ENCODE measurements around the gene TNNC1. TPM values are rescaled to one million over a fixed set of nuclear protein-coding genes. Genes with fewer than 3 reads are reported as not detected.

The TNNC1 gene
- total RNA-seq, 3 donors from 2014 or later (not counting 1 experiment from before 2014, with no cell fraction given), result 1.1 to 1.2 TPM; not detected in 1

DNA sequence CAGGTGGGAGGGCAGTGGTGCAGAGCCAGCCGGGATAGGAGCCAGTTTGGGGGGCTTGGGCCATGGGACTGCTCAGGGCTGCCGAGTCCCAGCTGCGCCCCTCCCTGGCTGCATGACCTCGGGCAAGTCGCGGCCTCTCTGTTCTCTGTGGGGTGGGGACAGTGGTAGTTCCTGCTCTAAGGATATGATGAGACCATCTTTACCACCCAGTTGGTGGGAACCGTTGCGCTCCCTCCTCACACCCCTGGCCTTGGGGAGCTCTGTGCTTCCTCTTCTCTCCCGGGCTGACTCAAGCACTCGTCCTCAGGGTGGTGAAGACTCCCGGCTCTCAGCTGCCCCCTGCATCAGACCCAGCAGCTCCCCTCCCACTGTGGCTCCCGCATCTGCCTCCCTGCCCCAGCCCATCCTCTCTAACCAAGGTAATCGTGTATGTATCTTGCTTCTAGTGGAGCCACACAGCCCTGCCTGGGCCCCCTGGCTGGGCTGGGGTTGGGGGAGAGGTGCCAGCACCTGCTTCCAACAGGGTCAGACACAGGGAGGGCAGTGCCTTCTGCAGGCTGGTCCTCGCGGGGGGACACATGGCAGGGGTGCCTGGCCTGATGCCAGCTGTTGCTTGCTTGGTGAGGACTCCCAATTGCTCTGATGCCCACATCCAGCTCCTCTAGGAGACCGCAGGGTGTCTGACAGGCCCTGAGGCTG lies 26.2 kb upstream of the TNNC1 start:
- no peak overlapping the region for H3K4me3 Mint-ChIP-seq
- TF ChIP-seq CTCF (IDR thresholded peaks at IDR 0.05), result no peak
- no peaks in the 10 kb centered on the region for H3K27me3 Mint-ChIP-seq (ENCODE audit: low read depth in 2 of 2)
- Histone ChIP-seq H3K27me3 (ENCODE audit: control insufficient read depth, insufficient read depth, low read length) (no peaks in the 10 kb centered on the region), H3K36me3 (ENCODE audit: control insufficient read depth, insufficient read depth, low read length) (peaks cover 76% of the 10 kb centered on the region), H3K4me3 (ENCODE audit: low read length) (no peak overlapping the region), H3K4me1 (ENCODE audit: control insufficient read depth, insufficient read depth, low read length) (no peaks in the 10 kb centered on the region), H3K27ac (ENCODE audit: low read length) (no peak overlapping the region), H3K9me3 (ENCODE audit: control insufficient read depth, insufficient read depth, low read length) (no peaks in the 10 kb centered on the region)
- H3K9me3 Mint-ChIP-seq, result no peaks in the 10 kb centered on the region
- H3K36me3 Mint-ChIP-seq, result no peaks in the 10 kb centered on the region
- DNase-seq (no peak), ATAC-seq (no peak)
- H3K27ac Mint-ChIP-seq, result peak overlapping the region in 1 of 2 donors; percentile 69
- intact Hi-C loops (cut with micrococcal nuclease), result no loop called here
- peaks cover 0 to 4% of the 10 kb centered on the region in 2 donors for H3K4me1 Mint-ChIP-seq
- 95% methylated on average over 16 of the region's 16 CpGs for WGBS (ENCODE audit: insufficient coverage)

DNA sequence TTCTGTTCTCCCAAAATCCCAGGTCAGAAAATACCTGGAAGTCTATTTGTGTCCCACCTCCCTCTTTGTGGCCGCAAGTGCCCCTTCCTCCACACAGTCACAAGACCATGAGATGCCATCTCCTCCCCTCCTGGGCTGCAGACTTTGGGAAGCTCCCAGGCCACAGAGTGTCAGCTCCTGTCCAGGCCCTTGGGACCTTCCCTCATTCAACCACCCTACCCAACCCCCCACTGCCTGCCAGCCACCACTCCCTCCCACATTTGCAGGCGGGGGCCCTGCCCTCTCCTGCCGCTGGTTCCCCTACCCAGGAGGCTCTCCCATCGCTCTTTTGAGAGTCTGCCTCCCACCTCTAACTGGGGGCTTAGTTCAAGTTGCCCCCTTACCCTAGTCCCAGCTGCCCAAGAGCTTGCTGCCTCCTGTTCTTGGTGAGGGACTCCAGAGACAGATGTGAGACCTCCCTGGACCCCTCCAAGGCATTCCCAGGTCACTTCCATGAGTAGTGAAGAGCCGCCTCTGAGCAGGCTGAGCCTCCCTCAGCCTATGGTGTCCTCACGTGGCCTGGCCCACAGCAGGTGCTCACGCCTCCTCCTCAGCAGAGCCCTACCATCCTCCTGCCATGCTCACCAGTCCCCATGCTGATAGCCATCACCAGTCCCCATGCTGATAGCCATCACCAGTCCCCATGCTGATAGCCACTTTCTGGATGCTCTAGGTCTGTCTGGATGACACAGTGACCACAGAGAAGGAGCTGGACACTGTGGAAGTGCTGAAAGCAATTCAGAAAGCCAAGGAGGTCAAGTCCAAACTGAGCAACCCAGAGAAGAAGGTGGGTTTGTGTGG lies 25.4 kb upstream of the TNNC1 start:
- 96% methylated on average over 7 of the region's 7 CpGs for WGBS (ENCODE audit: insufficient coverage)

GRCh38 chr3:52477796-52478095 lies 23.9 kb upstream of the TNNC1 start:
- Histone ChIP-seq H3K27ac (ENCODE audit: low read length) (no peak overlapping the region), H3K27me3 (ENCODE audit: control insufficient read depth, insufficient read depth, low read length) (no peaks in the 10 kb centered on the region), H3K36me3 (ENCODE audit: control insufficient read depth, insufficient read depth, low read length) (peaks cover 86% of the 10 kb centered on the region), H3K4me1 (ENCODE audit: control insufficient read depth, insufficient read depth, low read length) (peaks cover 5% of the 10 kb centered on the region), H3K4me3 (ENCODE audit: low read length) (no peak overlapping the region), H3K9me3 (ENCODE audit: control insufficient read depth, insufficient read depth, low read length) (no peaks in the 10 kb centered on the region)
- H3K36me3 Mint-ChIP-seq, result no peaks in the 10 kb centered on the region
- peaks cover 0 to 4% of the 10 kb centered on the region in 2 donors for H3K4me1 Mint-ChIP-seq
- H3K27ac Mint-ChIP-seq, result no peak overlapping the region
- DNase-seq (no peak), ATAC-seq (no peak)
- no peak overlapping the region for H3K4me3 Mint-ChIP-seq
- no peaks in the 10 kb centered on the region for H3K9me3 Mint-ChIP-seq
- intact Hi-C loops (cut with micrococcal nuclease), result no loop called here
- no peak for TF ChIP-seq CTCF (IDR thresholded peaks at IDR 0.05)
- 98% methylated on average over 6 of the region's 6 CpGs for WGBS (ENCODE audit: insufficient coverage)
- no peaks in the 10 kb centered on the region for H3K27me3 Mint-ChIP-seq (ENCODE audit: low read depth in 2 of 2)

More for the DNA sequence above, 25.4 kb upstream of the TNNC1 start:
- Histone ChIP-seq H3K4me1 (ENCODE audit: control insufficient read depth, insufficient read depth, low read length) (no peaks in the 10 kb centered on the region), H3K9me3 (ENCODE audit: control insufficient read depth, insufficient read depth, low read length) (no peaks in the 10 kb centered on the region), H3K27me3 (ENCODE audit: control insufficient read depth, insufficient read depth, low read length) (no peaks in the 10 kb centered on the region), H3K36me3 (ENCODE audit: control insufficient read depth, insufficient read depth, low read length) (peaks cover 79% of the 10 kb centered on the region), H3K27ac (ENCODE audit: low read length) (no peak overlapping the region), H3K4me3 (ENCODE audit: low read length) (no peak overlapping the region)
- H3K27me3 Mint-ChIP-seq (ENCODE audit: low read depth in 2 of 2), result no peaks in the 10 kb centered on the region
- H3K4me3 Mint-ChIP-seq, result no peak overlapping the region
- H3K9me3 Mint-ChIP-seq, result no peaks in the 10 kb centered on the region
- intact Hi-C loops (cut with micrococcal nuclease), result no loop called here
- no peaks in the 10 kb centered on the region for H3K36me3 Mint-ChIP-seq
- DNase-seq, result no peak
- no peak overlapping the region for H3K27ac Mint-ChIP-seq
- no peak for ATAC-seq
- TF ChIP-seq CTCF (IDR thresholded peaks at IDR 0.05), result no peak
- H3K4me1 Mint-ChIP-seq, result peaks cover 0 to 4% of the 10 kb centered on the region in 2 donors

Data from natural killer cell (primary cell).